NOMO-1 treated with dmso at 0.1 percent for 144 hours (cell line): ENCODE data around the gene PITX1.
"Not testable (repeated sequence)": the region's sequence is repeated elsewhere in the genome, so short reads cannot be mapped to it uniquely, and the experiment has no call there.

Experiments used
- DNase-seq: peaks from one replicate; lab custom pipeline; 2025; ENCODE audit not compliant: unreplicated experiment; lab: John Stamatoyannopoulos, UW

Gene PITX1

DNA sequence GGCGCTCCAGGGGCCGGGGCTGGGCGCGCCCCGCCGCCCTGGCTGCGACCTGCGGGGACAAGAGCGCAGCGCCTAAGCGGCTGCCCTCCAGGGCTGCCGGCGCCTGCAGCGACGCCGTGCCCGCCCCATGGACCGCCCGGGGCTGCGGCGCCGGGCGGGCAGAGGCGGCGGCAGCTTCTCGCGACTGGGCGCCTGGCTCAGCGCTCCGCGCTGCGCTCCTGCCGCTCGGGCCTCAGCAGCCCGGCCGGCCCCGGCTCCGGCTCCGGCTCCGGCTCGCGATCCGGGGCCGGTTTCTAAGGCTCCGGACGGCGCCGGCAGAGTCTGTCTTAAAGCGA, at the start of gene PITX1:
Gene PITX1 (minus strand): TSS at position 328 of the 335 bp plus-strand sequence. CDS start 347 bp downstream, outside the sequence.
- no peak for DNase-seq

DNA sequence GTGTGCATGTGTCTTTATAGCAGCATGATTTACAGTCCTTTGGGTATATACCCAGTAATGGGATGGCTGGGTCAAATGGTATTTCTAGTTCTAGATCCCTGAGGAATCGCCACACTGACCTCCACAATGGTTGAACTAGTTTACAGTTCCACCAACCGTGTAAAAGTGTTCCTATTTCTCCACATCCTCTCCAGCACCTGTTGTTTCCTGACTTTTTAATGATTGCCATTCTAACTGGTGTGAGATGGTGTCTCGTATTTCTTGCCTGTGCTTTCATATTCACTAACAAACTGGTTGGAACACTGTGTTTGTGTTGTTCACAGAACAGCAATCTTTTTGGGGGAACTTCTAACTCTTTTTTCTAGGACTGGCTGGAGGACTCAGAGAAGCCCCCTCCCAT, 49.3 kb upstream of the PITX1 start:
- not testable (repeated sequence) for DNase-seq

DNA sequence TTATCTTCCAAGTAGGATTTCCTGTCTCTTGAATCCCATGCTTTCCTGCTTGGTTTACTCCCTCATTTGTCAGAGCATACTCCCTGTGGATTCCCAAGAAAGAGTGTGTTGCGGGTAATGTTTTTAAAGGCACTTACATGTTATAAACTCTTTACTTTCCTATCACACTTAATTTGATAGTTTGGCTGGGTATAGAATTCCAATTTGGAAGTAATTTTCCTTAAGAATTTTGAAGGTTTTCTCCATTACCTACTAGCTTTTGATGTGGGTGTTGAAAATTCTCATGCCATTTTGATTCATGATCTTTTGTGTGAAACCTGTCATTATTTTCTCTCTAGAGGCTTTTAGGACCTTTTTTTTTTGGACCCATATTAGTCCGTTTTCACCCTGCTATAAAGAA, 47.2 kb upstream of the PITX1 start:
- no peak for DNase-seq

DNA sequence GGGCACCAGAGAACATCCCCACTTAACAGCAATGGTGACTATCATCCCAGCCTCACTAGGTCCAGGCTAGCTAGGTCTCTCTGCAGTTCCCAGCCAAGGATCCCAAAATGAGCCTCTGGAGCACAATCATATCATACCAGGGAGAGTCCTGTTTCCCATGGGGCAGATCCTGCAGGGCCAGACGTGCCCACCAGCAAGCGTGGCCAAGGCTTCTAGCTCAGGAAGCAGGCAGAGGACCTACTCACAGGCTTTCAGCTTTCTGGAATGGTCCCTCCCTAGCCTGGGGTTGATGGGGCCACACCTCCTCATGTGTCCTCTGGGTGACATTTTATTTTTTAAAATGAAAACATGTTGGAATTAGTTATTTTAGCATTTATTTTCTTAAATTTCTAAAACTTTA, 45.7 kb upstream of the PITX1 start:
- no peak for DNase-seq

DNA sequence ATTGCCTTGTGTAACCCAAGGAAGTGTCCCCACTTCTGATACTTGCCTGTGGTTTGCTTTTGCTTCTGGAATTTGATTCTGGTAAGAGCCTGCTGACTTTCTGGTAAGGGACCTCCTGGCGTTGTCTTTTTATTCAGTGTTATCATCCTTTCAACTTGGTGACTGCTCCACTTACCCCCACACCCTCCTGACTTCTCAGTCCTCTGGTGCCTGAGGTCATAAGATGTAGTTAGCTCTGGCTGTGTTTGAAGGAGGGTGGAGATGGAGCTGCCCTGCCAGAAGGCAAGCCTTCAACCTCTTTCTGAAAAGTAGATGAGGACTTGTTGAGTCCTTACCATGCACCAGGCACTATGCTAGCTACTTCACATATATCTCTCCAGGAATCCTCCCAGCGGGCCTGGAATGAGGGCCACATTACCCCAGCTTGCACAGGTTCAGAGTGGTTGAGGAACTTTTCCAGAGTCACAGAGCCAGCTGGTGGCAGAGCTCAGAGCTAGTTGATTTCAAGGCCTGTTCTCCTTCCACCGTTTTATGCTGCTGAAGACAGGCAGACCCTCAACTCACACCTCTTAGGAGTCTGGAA, 45.2 kb upstream of the PITX1 start:
- DNase-seq: no peak

DNA sequence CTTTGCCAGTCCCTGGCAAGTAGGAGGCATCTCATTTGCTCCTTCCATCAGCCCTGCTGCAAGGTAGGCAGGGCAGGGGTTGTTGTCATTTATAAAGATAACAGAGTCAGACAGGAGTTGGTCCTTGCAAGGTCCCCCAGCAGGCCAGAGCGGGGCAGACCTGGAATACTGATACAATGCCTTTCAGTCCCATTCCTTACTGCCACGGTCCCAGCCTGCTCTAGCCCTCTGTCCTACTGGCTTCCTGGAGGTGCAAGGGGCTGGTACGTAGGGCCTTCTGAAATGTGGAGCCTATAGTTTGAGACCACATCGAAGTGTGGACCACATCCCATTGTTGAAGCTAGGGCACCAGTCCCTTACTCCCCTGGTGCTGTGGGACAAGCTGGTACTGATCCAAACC, 42.8 kb upstream of the PITX1 start:
- DNase-seq: no peak

DNA sequence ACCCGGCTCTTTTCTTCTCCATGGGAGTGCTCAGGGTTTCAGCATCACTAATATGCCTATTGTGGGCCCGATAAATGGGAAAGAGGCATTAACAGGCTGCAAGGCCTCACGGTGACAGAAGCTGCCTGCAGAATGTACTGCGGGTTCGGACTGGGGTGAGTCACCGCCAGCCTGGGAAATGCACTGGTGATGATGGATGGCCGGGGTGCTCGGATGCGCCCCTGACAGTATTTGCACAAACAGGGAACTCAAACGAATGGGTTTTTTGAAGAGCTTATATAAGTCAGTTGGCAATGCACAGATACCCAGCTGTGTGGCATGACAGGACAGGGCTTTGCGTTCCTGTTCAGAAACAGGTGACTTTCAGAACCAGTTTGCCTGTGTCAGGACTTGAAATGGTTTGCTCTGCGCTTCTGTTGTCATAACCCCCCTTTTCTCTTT, 42.0 kb upstream of the PITX1 start:
- DNase-seq: no peak

DNA sequence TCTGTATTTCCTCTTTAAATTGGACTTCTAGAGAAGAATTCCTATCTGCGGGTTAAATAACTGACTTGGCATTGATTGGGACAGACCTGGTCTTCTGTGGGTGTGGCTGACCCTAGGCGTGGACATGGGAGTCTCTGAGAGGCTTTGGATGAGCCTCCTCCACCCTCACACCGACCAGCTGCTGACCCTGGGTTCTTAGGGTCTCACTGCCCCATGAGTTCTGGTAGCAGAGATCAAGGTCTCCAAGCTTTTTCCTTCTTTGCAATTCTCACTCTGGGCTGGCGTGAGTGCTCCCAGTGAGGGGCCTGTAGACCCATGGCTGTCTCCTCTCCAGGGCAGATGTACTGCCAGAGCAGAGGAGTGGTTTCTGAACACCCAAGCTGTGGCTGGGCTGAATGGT, 41.6 kb upstream of the PITX1 start:
- no peak for DNase-seq

DNA sequence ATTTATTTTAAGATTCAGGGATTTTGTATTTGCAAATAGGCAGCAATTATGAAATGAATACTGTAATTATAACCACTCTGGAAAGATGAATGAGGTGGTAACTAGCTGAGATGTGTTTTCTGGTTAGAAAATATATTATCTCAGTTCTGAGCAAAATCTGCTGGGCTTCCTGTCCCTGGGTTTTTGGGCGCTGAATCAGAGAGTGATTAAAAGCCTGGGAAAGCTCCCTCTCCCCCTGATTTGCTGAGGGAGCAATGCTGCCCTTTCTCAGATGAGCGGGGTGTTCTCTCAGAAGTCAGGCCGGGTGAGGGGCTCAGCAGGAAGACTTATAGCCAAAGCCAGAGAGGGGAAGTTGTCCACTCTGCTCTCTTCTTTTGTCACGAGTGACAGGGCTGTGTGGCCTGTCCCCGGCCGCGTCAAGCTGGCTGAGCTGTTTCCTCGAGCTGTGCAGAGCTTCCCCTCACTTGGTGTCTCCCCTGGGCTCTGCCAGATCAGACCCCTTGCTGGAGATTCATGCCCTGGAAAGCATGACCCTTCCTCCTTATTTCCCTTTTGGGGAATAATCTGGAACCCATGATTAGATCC, 39.8 kb upstream of the PITX1 start:
- DNase-seq: no peak

DNA sequence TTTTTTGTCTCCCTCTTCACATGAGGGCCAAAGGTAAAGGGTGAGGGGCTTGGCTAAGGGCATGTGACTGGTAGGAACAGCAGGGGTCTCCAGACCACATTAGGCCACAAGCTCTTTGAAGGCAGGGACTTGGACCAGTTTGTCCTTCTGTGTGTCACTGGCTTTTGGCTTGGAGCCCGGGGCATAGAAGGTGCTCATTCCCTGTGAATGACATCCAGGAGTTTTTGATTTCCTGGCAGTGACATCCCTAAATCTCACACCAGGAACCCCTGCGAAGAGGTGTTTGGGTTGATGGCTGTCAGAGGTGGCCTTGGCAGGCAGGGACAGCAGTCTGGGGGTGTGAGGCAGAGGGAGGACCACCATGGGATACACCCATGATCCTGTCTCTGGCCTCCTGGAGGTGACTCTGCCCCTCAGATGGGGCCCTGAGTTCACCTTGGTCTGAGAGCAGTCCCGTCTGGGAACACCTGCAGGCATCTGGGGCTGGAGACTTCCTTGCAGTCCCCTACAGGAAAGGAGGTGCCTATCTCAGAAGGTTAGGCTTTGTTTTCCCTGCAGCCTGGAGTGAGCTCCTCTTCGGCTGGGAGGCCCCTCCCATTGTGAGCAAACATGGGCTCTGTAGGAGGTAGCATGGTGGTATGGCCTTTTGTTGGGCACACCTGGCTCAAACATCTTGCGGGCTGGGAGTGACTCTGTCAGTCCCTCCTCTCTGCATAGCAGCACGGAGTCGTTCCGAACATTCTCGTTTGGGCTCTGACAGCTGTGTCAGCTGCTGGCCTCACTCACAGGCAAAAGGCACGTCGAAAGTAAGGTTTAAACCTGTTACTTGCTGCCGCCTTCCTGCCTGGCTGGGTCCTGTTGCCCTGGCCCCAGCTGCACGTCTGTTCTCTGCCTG, 38.6 kb upstream of the PITX1 start:
- DNase-seq: no peak

DNA sequence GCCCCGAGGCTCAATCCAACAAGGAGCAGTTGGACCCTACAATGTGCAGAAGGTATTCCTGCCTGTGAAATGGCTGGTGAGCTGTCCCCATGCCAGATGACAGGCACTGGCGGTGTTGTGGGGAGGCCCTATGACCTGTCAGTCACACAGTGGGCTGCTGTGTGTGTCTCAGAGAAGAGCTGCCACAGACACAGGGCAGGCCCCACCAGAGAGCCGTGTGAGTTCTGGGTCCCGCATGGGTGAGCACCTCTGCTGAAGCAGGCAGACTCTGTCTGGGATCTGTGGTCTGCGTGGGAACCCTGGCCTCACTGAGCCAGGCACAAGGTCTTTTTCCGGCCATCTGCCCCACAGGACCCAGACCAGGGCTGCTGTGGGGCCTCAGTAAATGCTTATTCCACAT, 37.3 kb upstream of the PITX1 start:
- DNase-seq: no peak

DNA sequence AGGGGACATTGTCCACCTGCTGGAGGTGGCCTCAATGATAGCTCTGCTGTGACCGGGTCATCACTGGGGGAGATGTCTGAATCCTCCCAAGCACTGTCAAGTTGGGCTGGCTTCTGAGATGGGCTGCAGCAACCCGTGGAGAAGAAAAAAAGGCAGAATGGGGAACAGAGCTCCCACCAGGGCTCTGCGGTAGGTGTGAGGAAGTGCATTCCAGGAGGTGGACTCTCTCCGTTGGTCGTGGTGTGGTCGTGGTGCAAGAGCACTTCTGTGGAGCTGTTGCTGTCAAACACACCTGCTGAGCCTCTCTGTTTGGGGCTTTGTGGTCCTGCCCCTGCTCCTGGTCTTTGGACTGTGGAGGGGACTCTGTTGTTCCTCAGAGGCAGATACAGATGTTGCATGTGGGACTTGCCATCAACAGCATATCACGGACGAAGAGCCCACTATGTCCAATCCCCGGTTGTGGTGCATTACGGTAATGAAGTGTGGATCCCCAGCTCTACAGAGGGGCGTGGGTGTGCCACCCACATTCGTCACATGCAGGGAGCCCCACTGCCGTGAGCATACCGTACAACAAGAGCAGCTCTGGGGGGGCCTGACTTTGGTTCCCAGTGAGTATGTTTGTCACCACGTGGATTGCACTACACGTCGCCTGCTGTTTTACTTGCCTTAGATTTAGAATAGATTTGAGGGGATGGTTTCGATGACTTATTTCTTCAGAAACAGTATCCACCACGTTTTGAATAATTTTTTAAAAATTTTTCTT, 36.0 kb upstream of the PITX1 start:
- peak; percentile 3 for DNase-seq

DNA sequence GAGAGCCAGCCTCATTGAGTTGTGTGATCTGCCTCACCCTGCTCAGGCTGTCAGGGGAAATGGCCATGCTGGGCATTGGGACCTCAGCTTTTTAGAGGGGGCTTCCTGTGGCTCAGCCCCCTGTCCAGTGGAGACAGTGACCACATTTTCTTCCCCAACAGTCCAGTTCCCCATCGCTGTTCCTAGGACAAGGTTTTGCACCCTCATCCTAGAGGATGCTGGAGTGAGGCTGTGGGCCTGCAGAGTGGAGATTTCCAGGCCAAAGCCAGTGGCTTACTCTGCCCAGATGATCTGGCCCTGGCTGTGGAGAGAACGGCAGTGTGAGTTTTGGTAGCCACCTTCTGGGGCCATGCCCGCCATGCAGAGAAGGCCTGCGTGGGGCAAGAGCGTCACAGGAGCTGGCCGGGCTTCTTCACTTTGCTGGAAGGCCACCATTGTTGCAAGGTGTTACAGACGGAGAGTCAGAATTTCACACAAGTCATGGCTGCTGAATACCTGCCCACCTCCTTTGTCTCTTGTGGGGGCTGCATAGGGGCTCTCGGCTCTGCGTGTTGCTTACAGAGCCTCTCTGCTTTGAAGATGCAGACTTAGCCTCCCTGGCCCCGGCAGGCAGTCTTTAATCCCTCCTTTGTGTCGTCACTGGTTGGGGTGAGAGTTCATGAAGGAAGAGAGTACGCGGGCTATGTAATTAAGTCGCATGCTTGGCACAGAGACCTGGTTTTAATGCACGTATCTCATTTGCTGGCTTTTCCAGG, 35.2 kb upstream of the PITX1 start:
- DNase-seq: no peak

DNA sequence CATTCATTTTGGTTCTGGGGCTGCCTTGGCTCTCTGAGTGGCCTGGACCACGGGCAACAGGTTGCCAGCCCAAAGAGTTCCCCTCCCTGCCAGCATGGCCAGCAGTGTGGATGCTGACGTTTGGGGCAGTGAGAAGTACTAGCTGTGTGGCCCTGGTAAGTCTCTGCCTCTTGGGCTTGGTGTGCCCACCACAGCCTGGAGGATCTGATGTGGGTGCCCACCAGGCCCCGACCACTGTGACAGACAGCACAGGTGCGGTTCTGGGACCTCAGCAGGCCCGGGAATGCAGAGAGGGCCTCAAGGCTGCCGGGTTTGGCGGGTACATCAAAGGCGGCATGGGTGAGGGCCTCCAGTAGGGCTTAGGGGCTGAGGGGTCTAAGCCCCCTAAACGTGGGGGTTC, 33.6 kb upstream of the PITX1 start:
- DNase-seq: no peak

DNA sequence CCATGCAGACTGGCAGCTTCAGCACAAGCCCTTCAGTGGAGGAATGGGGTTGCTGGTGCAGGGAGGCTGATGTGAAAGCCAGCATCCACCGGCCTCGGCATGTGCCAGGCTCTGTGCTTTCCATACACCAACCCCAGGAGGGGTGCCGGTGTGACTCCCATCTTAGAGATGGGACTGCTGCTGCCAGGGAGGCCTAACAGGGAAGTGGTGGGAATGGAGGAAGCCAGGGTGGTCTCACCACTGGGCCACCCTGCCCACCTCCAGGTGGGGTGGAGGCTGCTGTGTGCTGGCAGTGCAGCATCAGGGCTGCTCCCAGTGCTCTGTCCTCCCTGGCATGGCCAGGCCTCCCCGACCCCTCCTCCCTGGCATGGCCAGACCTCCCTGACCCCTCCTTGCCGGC, 32.8 kb upstream of the PITX1 start:
- no peak for DNase-seq

DNA sequence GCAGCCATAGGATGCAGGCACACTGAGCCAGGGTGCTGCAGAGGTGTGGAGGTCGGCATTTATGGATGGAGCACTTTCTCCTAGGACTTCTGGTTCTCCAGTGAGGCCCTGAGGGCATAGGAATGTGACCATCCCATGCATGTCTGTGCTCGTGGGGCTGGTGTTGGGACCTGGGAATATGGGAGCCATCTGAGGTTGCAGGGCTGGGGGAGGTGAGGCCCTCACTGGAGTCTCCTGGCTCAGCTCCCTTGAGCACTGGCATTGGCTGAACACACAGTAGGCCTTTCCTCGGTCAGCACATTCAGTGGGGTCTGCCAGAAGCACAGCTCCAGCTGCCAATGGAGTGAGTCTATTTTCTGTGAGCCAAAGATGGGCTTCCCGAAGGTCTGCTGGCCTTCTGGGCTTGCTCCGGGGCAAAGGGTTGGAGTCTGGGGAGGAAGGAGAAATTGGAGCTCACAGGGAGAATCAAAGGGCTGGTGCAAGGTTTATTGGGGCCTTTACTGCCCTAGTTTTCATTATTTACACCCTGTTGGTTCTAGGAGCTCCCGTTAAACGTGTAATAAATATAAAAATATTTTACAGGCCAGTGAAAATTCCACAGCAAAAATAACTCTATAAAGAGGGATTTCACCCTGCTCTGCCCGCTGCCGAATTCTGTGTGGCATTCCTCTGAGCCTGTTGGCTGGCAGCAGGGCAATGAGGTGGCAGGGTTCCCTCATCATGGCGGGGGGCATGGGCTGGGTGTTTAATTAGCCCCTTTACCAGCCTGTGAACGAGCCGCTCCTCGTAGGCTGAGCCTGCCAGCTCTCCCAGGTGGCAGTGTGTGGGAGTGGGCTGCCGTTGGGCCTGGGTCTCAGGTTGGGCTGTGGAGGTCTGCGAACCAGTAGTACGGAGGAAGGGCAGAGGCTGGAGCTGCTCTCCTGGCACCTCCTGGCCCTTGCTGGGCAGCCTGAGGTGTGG, 31.6 kb upstream of the PITX1 start:
- no peak for DNase-seq

DNA sequence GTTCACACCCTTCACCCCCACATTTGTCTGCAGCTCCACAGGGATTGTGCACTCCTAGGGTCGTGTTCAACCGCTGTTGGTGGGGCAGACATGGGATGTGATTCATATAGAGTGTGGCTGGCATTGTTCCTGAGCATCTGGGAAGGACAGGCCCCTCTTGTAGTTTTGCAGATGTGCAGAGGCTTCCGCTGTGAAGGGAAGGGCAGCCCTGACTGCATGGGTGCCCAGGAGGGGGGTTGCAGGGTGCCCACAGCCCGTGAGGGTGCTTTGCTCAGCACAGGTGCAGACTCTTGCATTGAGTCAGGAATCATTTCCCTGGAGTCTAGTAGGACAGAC, 30.2 kb upstream of the PITX1 start:
- DNase-seq: no peak

DNA sequence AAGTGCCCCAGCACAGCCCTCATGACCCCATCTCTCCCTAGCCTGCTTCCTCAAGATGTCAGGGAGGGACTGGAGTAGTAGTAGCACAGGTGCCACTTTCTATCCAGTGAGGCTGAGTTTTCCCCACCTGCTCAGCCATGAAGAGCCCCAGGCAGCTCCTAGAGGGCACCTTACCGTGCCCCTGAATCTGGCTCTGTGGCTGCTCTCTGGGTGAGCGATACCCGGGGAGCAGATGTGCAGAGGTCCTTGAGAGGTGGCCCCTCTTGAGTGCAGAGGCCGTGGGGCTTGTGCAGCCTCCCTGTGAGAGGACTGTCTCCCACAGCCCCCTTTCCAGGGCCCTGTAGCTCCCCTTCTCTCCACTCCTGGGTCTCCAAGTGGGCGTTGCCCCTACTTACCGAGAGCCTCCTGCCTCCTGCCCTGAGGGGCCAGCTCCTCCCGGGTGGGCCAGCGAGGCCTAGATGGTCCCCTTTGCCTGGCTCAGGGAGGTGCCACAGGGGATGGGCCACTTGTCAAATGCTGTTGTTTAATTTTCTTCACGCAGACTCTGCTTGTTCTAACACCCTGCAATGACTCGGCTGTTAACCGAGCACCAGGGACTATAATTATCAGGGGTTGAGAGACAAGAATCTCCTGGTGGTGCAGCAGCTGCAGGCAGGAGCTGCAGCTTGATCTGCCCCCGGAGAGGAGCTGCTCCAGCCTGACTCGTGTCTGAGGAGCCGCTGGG, 29.6 kb upstream of the PITX1 start:
- no peak for DNase-seq

DNA sequence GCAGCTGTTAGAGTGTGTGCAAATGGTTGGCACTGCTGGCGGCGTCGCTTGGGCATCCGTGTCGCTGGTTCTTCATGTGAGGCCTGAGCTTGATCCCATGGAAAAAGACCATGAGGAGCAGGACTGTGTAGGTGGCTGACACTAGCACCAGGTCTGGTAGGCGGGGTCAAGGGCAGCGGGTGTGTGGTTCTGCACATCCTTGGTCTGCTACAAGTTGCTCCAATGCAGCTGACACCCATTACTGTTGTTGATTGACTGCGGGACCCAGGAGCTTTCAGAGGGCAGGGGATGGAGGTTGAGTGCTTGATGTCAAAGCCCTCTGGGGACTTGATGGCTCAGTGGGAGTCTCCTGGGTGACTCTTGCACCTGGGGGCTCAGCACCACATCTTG, 29.0 kb upstream of the PITX1 start:
- no peak for DNase-seq
